Gastrocnemius medialis (tissue), 4 donors: ENCODE measurements around the gene AP5Z1. TPM values are rescaled to one million over a fixed set of nuclear protein-coding genes. Genes with fewer than 3 reads are reported as not detected.

Experiments used
- ATAC-seq, 2 donors: fragments of 150-250 bp; one replicate each; pipeline ENCODE4 v1.9.1; 2016
- DNase-seq, 2 donors: peaks; one replicate each; pipeline ENCODE4 v3.0.0-alpha.2; 2019
- H3K27ac ChIP-seq, 4 donors: fragments of 200-600 bp; sonication (generic); 1 replicate in 1 of 4; 2 replicates in 3 of 4; pipeline ENCODE4 v1.5.1; 2016 to 2018; ENCODE audit warnings: mild to moderate bottlenecking in 2 of 4, moderate library complexity in 1 of 4
- H3K27me3 ChIP-seq, 3 donors: fragments of 200-600 bp; sonication (generic) in 2 of 3; 1 replicate in 1 of 3; 2 replicates in 2 of 3; pipeline versions ENCODE4 v1.5.1 to v1.6.0; 2016 to 2019; ENCODE audit warnings: mild to moderate bottlenecking in 1 of 3, moderate library complexity in 1 of 3
- H3K36me3 ChIP-seq, 2 donors: fragments of 200-600 bp; sonication (generic) in 1 of 2; one replicate each; pipeline ENCODE4 v1.5.1; 2017 to 2018
- H3K4me1 ChIP-seq, 2 donors: fragments of 200-600 bp; sonication (generic) in 1 of 2; one replicate each; pipeline ENCODE4 v1.5.1; 2016 to 2017; ENCODE audit warnings: mild to moderate bottlenecking in 2 of 2
- H3K4me3 ChIP-seq, 4 donors: fragments of 200-600 bp; sonication (generic) in 3 of 4; 1 replicate in 1 of 4; 2 replicates in 3 of 4; pipeline ENCODE4 v1.5.1; 2016 to 2019; ENCODE audit warnings: mild to moderate bottlenecking in 2 of 4
- H3K9me3 ChIP-seq, 3 donors: fragments of 200-600 bp; sonication (generic) in 2 of 3; 1 replicate in 1 of 3; 2 replicates in 2 of 3; pipeline ENCODE4 v1.5.1; 2016 to 2019
- CTCF ChIP-seq, 5 experiments: fragments of 450-650 bp in 3 of 5; fragments of 200-600 bp in 2 of 5; sonication (generic) in 2 of 5; IDR thresholded peaks in 4 of 5; conservative IDR thresholded peaks in 1 of 5; 1 replicate in 4 of 5; 2 replicates in 1 of 5; pipeline ENCODE4 v1.5.1; 2016 to 2019; ENCODE audit warnings: antibody characterized with exemption in 5 of 5, mild to moderate bottlenecking in 3 of 5, moderate library complexity in 3 of 5
- POLR2A ChIP-seq, 2 donors: fragments of 450-650 bp; IDR thresholded peaks; one replicate each; pipeline ENCODE4 v1.6.1; 2017; ENCODE audit warnings: antibody characterized with exemption in 2 of 2, mild to moderate bottlenecking in 2 of 2, moderate library complexity in 2 of 2
- in situ Hi-C, 4 donors: fragments of 200-750 bp; cut with MboI; loops; one replicate each; pipeline versions ENCODE4 v1.15.0 to v1.8.0; 2017; ENCODE audit warnings: low sequenced_read_pairs in 4 of 4
- intact Hi-C: fragments of 100-400 bp; cut with DNase I; formaldehyde crosslinking; loops from one replicate; pipeline ENCODE4 v1.15.1; 2023; ENCODE audit warnings: low total_unique reads
- total RNA-seq, 4 donors: library from RNA; depleted of rRNA; stranded (reverse); fragments of >200 nt; gene quantifications; one replicate each; pipeline versions ENCODE4 v1.1.0 to v1.2.3, GENCODE V29; 2016

Gene AP5Z1
- total RNA-seq, 4 donors from 2014 or later: 10.2 to 18.1 (median 14.6) TPM

GRCh38 chr7:4787541-4787940, 12.1 kb downstream of the AP5Z1 start:
- H3K4me3 ChIP-seq: no peak overlapping the region
- H3K4me1 ChIP-seq: no peaks in the 10 kb centered on the region
- DNase-seq: no peak
- no peak for ATAC-seq
- no peak overlapping the region for H3K27ac ChIP-seq
- intact Hi-C loops (no loop called here), in situ Hi-C loops (no loop called here)
- TF ChIP-seq CTCF (IDR thresholded peaks at IDR 0.05 in 4 of 5, conservative IDR thresholded peaks at IDR 0.05 in 1 of 5): no peak
- peaks cover 0 to 78% of the 10 kb centered on the region in 2 donors for H3K36me3 ChIP-seq
- no peaks in the 10 kb centered on the region for H3K9me3 ChIP-seq
- no peaks in the 10 kb centered on the region for H3K27me3 ChIP-seq

GRCh38 chr7:4787947-4788626, 12.7 kb downstream of the AP5Z1 start:
- DNase-seq: no peak
- H3K36me3 ChIP-seq: peaks cover 0 to 73% of the 10 kb centered on the region in 2 donors

GRCh38 chr7:4788627-4789189, 13.3 kb downstream of the AP5Z1 start:
- intact Hi-C loops: no loop called here
- ATAC-seq: no peak
- DNase-seq: no peak
- H3K4me3 ChIP-seq: no peak overlapping the region
- in situ Hi-C loops: no loop called here
- no peak overlapping the region for H3K27ac ChIP-seq
- H3K36me3 ChIP-seq: peaks cover 0 to 66% of the 10 kb centered on the region in 2 donors
- H3K9me3 ChIP-seq: no peaks in the 10 kb centered on the region
- H3K27me3 ChIP-seq: no peaks in the 10 kb centered on the region
- TF ChIP-seq CTCF (IDR thresholded peaks at IDR 0.05 in 4 of 5, conservative IDR thresholded peaks at IDR 0.05 in 1 of 5) (no peak), POLR2A (IDR thresholded peaks at IDR 0.05) (no peak)
- H3K4me1 ChIP-seq: no peaks in the 10 kb centered on the region

More at GRCh38 chr7:4787947-4788626, 12.7 kb downstream of the AP5Z1 start:
- Histone ChIP-seq H3K27me3 (no peaks in the 10 kb centered on the region), H3K4me1 (no peaks in the 10 kb centered on the region), H3K4me3 (no peak overlapping the region), H3K27ac (no peak overlapping the region), H3K9me3 (no peaks in the 10 kb centered on the region)
- no peak for ATAC-seq
- in situ Hi-C loops (no loop called here), intact Hi-C loops (no loop called here)
- TF ChIP-seq POLR2A (IDR thresholded peaks at IDR 0.05): no peak

- Histone ChIP-seq H3K36me3 (peaks cover 0 to 59% of the 10 kb centered on the region in 2 donors), H3K4me1 (no peaks in the 10 kb centered on the region), H3K9me3 (no peaks in the 10 kb centered on the region), H3K27me3 (no peaks in the 10 kb centered on the region), H3K4me3 (no peak overlapping the region), H3K27ac (no peak overlapping the region)
- intact Hi-C loops (loop anchor here (10.0 kb wide), 1 partner anchor 295 kb away; no protein-coding TSS in a partner anchor), in situ Hi-C loops (loop anchor here in 1 of 4 donors (10.0 kb wide), 1 partner anchor 95 kb away; the partner anchor contains the start of gene RADIL)
- DNase-seq (no peak), ATAC-seq (no peak)
- TF ChIP-seq POLR2A (IDR thresholded peaks at IDR 0.05) (no peak), CTCF (IDR thresholded peaks at IDR 0.05 in 4 of 5, conservative IDR thresholded peaks at IDR 0.05 in 1 of 5) (no peak)
Measured at GRCh38 chr7:4789194-4790077, 14.0 kb downstream of the AP5Z1 start.

- in situ Hi-C loops: loop anchor here in 1 of 4 donors (10.0 kb wide), 1 partner anchor 95 kb away; the partner anchor contains the start of gene RADIL
- no peak for DNase-seq
- no peaks in the 10 kb centered on the region for H3K4me1 ChIP-seq
- no peaks in the 10 kb centered on the region for H3K9me3 ChIP-seq
- no peak for TF ChIP-seq CTCF (IDR thresholded peaks at IDR 0.05 in 4 of 5, conservative IDR thresholded peaks at IDR 0.05 in 1 of 5)
- TF ChIP-seq POLR2A (IDR thresholded peaks at IDR 0.05): no peak
- H3K36me3 ChIP-seq: peaks cover 0 to 54% of the 10 kb centered on the region in 2 donors
- no peak for ATAC-seq
- no peaks in the 10 kb centered on the region for H3K27me3 ChIP-seq
- H3K27ac ChIP-seq: no peak overlapping the region
- no peak overlapping the region for H3K4me3 ChIP-seq
- intact Hi-C loops: loop anchor here (10.0 kb wide), 1 partner anchor 295 kb away; no protein-coding TSS in a partner anchor
Measured at GRCh38 chr7:4790078-4790465, 14.6 kb downstream of the AP5Z1 start.
